OCI-LY1 (cell line): ENCODE data around the gene ADAM19.

Experiments used
- H2AFZ ChIP-seq: fragments of 200-600 bp; sonication (generic), shearing (Covaris generic); 2 replicates; pipeline ENCODE4 v1.6.0; 2014; ENCODE audit warnings: antibody characterized with exemption, mild to moderate bottlenecking, low read length
- H3F3A ChIP-seq: fragments of 200-600 bp; sonication (generic), shearing (Covaris generic); 2 replicates; pipeline ENCODE4 v1.6.0; 2014; ENCODE audit warnings: mild to moderate bottlenecking, antibody characterized with exemption, low read length, moderate library complexity; ENCODE audit not compliant: insufficient read depth
- H3K27ac ChIP-seq: fragments of 200-600 bp; sonication (generic); 2 replicates; pipeline ENCODE4 v1.5.1; 2014; ENCODE audit warnings: low read length, mixed run types, mild to moderate bottlenecking, low read depth; ENCODE audit not compliant: poor library complexity, severe bottlenecking
- H3K27me3 ChIP-seq: fragments of 200-600 bp; sonication (generic); 2 replicates; pipeline ENCODE4 v1.6.0; 2014; ENCODE audit warnings: antibody characterized with exemption, mild to moderate bottlenecking, low read length, moderate library complexity; ENCODE audit not compliant: insufficient read depth
- H3K36me3 ChIP-seq: fragments of 200-600 bp; sonication (generic); 2 replicates; pipeline ENCODE4 v1.6.1; 2014; ENCODE audit warnings: mild to moderate bottlenecking, antibody characterized with exemption, low read length, moderate library complexity, mixed read lengths; ENCODE audit not compliant: insufficient read depth
- H3K4me1 ChIP-seq: fragments of 200-600 bp; sonication (generic); 2 replicates; pipeline ENCODE4 v1.5.1; 2014; ENCODE audit warnings: mild to moderate bottlenecking, low read length, moderate library complexity; ENCODE audit not compliant: insufficient read depth, severe bottlenecking
- H3K4me2 ChIP-seq: fragments of 200-600 bp; sonication (generic), shearing (Covaris generic); 2 replicates; pipeline ENCODE4 v1.6.1; 2014; ENCODE audit warnings: low read length
- H3K4me3 ChIP-seq: fragments of 200-600 bp; sonication (generic); 2 replicates; pipeline ENCODE4 v1.5.1; 2014; ENCODE audit warnings: low read length, low read depth, mild to moderate bottlenecking, mixed read lengths; ENCODE audit not compliant: poor library complexity, severe bottlenecking
- H3K79me2 ChIP-seq: fragments of 200-600 bp; shearing (Covaris generic); 2 replicates; pipeline ENCODE4 v1.6.1; 2016; ENCODE audit warnings: mixed run types, low read length, mixed read lengths; ENCODE audit not compliant: insufficient read depth
- H3K9ac ChIP-seq: fragments of 200-600 bp; sonication (generic), shearing (Covaris generic); 2 replicates; pipeline ENCODE4 v1.6.1; 2014; ENCODE audit warnings: mild to moderate bottlenecking, low read length, mixed read lengths
- H3K9me2 ChIP-seq: fragments of 200-600 bp; sonication (generic), shearing (Covaris generic); 2 replicates; pipeline ENCODE4 v1.6.1; 2014; ENCODE audit warnings: low read depth, mild to moderate bottlenecking, low read length, mixed read lengths
- H3K9me3 ChIP-seq: fragments of 200-600 bp; shearing (Covaris generic); 2 replicates; pipeline ENCODE4 v1.6.1; 2014; ENCODE audit warnings: low read length, mixed read lengths
- H4K20me1 ChIP-seq: fragments of 200-600 bp; sonication (generic), shearing (Covaris generic); 2 replicates; pipeline ENCODE4 v1.6.0; 2016; ENCODE audit warnings: mild to moderate bottlenecking, low read length; ENCODE audit not compliant: insufficient read depth
- EZH2 ChIP-seq: fragments of 200-600 bp; sonication (generic), shearing (Covaris generic); IDR thresholded peaks from 2 replicates; pipeline ENCODE4 v1.8.0; 2017; ENCODE audit warnings: borderline replicate concordance, mixed run types, mild to moderate bottlenecking, antibody characterized with exemption, low read length, moderate library complexity, mixed read lengths
- TF ChIP-seq, protein P1 (sequence below): fragments of 200-600 bp; sonication (generic), shearing (Covaris generic); IDR thresholded peaks from 2 replicates; pipeline ENCODE4 v1.5.1; 2017; ENCODE audit warnings: mild to moderate bottlenecking, antibody characterized with exemption, low read length, moderate library complexity, mixed read lengths

ADAM19 gene

DNA sequence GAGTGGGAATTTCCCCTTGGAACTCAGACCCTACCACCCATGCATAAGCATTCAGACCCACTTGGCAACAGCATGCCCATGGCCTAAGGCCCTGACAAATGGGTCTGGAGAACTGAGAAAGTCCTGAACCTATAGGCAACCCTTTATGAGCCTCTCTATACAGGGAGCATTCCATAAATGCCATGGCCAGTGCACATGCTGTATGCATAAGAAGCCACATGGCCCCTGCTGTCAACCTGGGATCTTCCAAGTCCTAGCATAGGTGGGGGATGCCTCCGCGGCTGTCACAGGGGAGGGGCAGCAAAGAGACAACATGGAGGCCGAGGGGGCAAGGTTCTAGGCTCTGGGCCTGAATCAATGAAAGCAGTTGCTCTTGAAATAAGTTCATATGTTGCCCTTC, 123.8 kb downstream of the ADAM19 start:
- Histone ChIP-seq H2AFZ (no peak overlapping the region), H4K20me1 (no peaks in the 10 kb centered on the region), H3K9ac (no peak overlapping the region), H3K9me2 (no peaks in the 10 kb centered on the region), H3K79me2 (no peaks in the 10 kb centered on the region), H3K4me2 (no peak overlapping the region), H3K4me3 (no peak overlapping the region), H3K36me3 (no peaks in the 10 kb centered on the region), H3K4me1 (no peaks in the 10 kb centered on the region), H3F3A (no peaks in the 10 kb centered on the region), H3K9me3 (no peaks in the 10 kb centered on the region), H3K27ac (no peak overlapping the region), H3K27me3 (no peaks in the 10 kb centered on the region)
- TF ChIP-seq EZH2, result no peak
- TF ChIP-seq, protein P1, sequence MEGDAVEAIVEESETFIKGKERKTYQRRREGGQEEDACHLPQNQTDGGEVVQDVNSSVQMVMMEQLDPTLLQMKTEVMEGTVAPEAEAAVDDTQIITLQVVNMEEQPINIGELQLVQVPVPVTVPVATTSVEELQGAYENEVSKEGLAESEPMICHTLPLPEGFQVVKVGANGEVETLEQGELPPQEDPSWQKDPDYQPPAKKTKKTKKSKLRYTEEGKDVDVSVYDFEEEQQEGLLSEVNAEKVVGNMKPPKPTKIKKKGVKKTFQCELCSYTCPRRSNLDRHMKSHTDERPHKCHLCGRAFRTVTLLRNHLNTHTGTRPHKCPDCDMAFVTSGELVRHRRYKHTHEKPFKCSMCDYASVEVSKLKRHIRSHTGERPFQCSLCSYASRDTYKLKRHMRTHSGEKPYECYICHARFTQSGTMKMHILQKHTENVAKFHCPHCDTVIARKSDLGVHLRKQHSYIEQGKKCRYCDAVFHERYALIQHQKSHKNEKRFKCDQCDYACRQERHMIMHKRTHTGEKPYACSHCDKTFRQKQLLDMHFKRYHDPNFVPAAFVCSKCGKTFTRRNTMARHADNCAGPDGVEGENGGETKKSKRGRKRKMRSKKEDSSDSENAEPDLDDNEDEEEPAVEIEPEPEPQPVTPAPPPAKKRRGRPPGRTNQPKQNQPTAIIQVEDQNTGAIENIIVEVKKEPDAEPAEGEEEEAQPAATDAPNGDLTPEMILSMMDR, result no peak

DNA sequence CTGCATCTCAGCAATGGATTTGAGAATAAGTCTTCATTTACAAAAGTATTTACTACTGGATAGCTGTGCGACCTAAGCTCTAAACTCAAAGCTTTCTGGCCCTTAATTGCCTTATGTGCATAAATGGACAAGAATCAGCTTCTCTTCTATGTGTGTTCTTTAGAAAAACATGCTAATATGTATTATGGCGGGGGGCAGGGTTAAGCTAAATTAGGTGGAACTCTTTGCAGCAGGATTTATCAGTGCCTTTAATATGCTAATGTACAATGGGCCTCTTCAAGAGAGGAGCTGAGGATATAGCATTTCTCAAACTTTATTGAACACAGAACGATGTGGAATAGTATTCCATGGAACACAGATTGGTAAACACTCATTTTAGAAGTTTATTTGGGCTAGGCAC, 125.6 kb downstream of the ADAM19 start:
- Histone ChIP-seq H3K4me2 (no peak overlapping the region), H3K36me3 (no peaks in the 10 kb centered on the region), H4K20me1 (no peaks in the 10 kb centered on the region), H3K9ac (no peak overlapping the region), H3K9me2 (no peaks in the 10 kb centered on the region), H3K27me3 (no peaks in the 10 kb centered on the region), H3K27ac (no peak overlapping the region), H2AFZ (no peak overlapping the region), H3K4me1 (no peaks in the 10 kb centered on the region), H3K4me3 (no peak overlapping the region), H3K9me3 (no peaks in the 10 kb centered on the region), H3F3A (no peaks in the 10 kb centered on the region), H3K79me2 (no peaks in the 10 kb centered on the region)
- TF ChIP-seq, protein P1, result no peak
- TF ChIP-seq EZH2, result no peak

DNA sequence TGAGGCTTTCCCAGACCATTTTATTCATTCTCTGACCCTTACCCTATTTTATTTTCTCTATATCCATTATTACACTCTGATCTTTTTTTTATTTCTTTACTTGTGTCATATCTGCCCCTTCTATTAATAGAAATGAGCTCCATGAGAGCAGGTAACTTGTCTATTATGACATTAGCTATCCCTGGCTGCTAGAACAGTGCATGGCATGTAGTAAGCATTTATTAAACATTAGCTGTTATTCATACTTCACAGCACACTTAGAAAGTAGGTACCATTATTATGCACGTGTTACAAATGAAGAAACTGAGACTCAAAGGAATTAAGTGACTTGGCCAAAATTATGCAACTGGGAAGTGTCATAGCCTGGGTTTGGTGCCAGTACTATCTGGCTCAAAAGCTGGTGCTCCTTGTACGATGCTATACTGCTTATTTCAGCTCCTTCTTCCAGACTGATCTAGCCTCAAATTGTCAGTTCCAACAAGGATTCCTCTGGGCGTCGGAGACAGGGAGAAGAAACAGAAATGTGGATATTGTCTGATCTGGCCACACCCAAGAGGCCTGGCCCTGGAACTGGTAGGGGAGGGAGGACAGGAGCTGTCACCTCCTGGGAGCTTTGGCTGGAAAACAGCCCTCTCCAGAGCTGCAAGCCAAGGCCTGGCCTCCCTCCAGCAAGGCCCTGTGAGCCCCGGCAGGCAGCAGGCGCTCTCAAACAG, 126.4 kb downstream of the ADAM19 start:
- no peak overlapping the region for H3K4me3 ChIP-seq
- no peaks in the 10 kb centered on the region for H3F3A ChIP-seq
- no peaks in the 10 kb centered on the region for H3K36me3 ChIP-seq
- TF ChIP-seq, protein P1, result no peak
- TF ChIP-seq EZH2, result no peak
- H4K20me1 ChIP-seq, result no peaks in the 10 kb centered on the region
- H3K4me2 ChIP-seq, result no peak overlapping the region
- H3K9me2 ChIP-seq, result no peaks in the 10 kb centered on the region
- H3K79me2 ChIP-seq, result no peaks in the 10 kb centered on the region
- no peaks in the 10 kb centered on the region for H3K9me3 ChIP-seq
- H2AFZ ChIP-seq, result no peak overlapping the region
- H3K27me3 ChIP-seq, result no peaks in the 10 kb centered on the region
- no peak overlapping the region for H3K27ac ChIP-seq
- H3K4me1 ChIP-seq, result no peaks in the 10 kb centered on the region
- H3K9ac ChIP-seq, result no peak overlapping the region
